ENCODE results near the gene DNAH2. TPM values are rescaled to one million over a fixed set of nuclear protein-coding genes. Genes with fewer than 3 reads are reported as not detected.

The DNAH2 gene
- total RNA-seq, 1 donor from 2014 or later = 0.29 TPM

- Mint-ChIP-seq H3K27ac (no peak overlapping the region), H3K36me3 (ENCODE audit: insufficient read depth) (no peaks in the 10 kb centered on the region), H3K4me1 (ENCODE audit: low read depth) (no peaks in the 10 kb centered on the region), H3K9me3 (ENCODE audit: low read depth) (no peaks in the 10 kb centered on the region), H3K27me3 (peaks cover 33% of the 10 kb centered on the region), H3K4me3 (ENCODE audit: low read depth) (no peak overlapping the region)
- no peak for TF ChIP-seq CTCF (IDR thresholded peaks at IDR 0.05; ENCODE audit: unreplicated experiment)
- DNase-seq (ENCODE audit: low spot score, unreplicated experiment) = no peak
Measured at GRCh38 chr17:7755095-7755890, 37.7 kb downstream of the DNAH2 start.

- Mint-ChIP-seq H3K27ac (no peak overlapping the region), H3K36me3 (ENCODE audit: insufficient read depth) (no peaks in the 10 kb centered on the region), H3K4me3 (ENCODE audit: low read depth) (no peak overlapping the region), H3K4me1 (ENCODE audit: low read depth) (no peaks in the 10 kb centered on the region), H3K9me3 (ENCODE audit: low read depth) (no peaks in the 10 kb centered on the region), H3K27me3 (peaks cover 40% of the 10 kb centered on the region)
- DNase-seq (ENCODE audit: low spot score, unreplicated experiment) = no peak
- no peak for TF ChIP-seq CTCF (IDR thresholded peaks at IDR 0.05; ENCODE audit: unreplicated experiment)
Measured at GRCh38 chr17:7756968-7757367, 39.4 kb downstream of the DNAH2 start.

- DNase-seq (ENCODE audit: low spot score, unreplicated experiment) = no peak
- no peak overlapping the region for H3K27ac Mint-ChIP-seq
- no peaks in the 10 kb centered on the region for H3K36me3 Mint-ChIP-seq (ENCODE audit: insufficient read depth)
- peaks cover 37% of the 10 kb centered on the region for H3K27me3 Mint-ChIP-seq
- H3K4me3 Mint-ChIP-seq (ENCODE audit: low read depth) = no peak overlapping the region
- peaks cover 2% of the 10 kb centered on the region for H3K9me3 Mint-ChIP-seq (ENCODE audit: low read depth)
- H3K4me1 Mint-ChIP-seq (ENCODE audit: low read depth) = no peaks in the 10 kb centered on the region
- TF ChIP-seq CTCF (IDR thresholded peaks at IDR 0.05; ENCODE audit: unreplicated experiment) = no peak
Measured at GRCh38 chr17:7763919-7764318, 46.4 kb downstream of the DNAH2 start.

- no peak for DNase-seq (ENCODE audit: low spot score, unreplicated experiment)
- no peak for TF ChIP-seq CTCF (IDR thresholded peaks at IDR 0.05; ENCODE audit: unreplicated experiment)
- Mint-ChIP-seq H3K4me3 (ENCODE audit: low read depth) (no peak overlapping the region), H3K36me3 (ENCODE audit: insufficient read depth) (no peaks in the 10 kb centered on the region), H3K4me1 (ENCODE audit: low read depth) (no peaks in the 10 kb centered on the region), H3K9me3 (ENCODE audit: low read depth) (peaks cover 2% of the 10 kb centered on the region), H3K27me3 (peaks cover 43% of the 10 kb centered on the region), H3K27ac (no peak overlapping the region)
Measured at GRCh38 chr17:7767004-7767403, 49.5 kb downstream of the DNAH2 start.

- H3K4me3 Mint-ChIP-seq (ENCODE audit: low read depth) = no peak overlapping the region
- no peak for DNase-seq (ENCODE audit: low spot score, unreplicated experiment)
- H3K27me3 Mint-ChIP-seq = peaks cover 43% of the 10 kb centered on the region
- H3K27ac Mint-ChIP-seq = no peak overlapping the region
- H3K36me3 Mint-ChIP-seq (ENCODE audit: insufficient read depth) = no peaks in the 10 kb centered on the region
- peaks cover 2% of the 10 kb centered on the region for H3K9me3 Mint-ChIP-seq (ENCODE audit: low read depth)
- TF ChIP-seq CTCF (IDR thresholded peaks at IDR 0.05; ENCODE audit: unreplicated experiment) = no peak
- peaks cover 1% of the 10 kb centered on the region for H3K4me1 Mint-ChIP-seq (ENCODE audit: low read depth)
Measured at GRCh38 chr17:7767405-7768021, 50.0 kb downstream of the DNAH2 start.

Measured in progenitor cell of endocrine pancreas (in vitro differentiated cells).